CD4-positive, alpha-beta T cell treated with Interferon alpha-2 for 1 hour (primary cell): ENCODE measurements around the gene RTTN.

Experiments used
- DNase-seq, 2 donors: peaks; one replicate each; pipeline ENCODE4 v3.0.0-alpha.2; 2020 to 2022

The RTTN gene

GRCh38 chr18:69969491-69969890 is 236.0 kb downstream of the RTTN start:
- DNase-seq, result no peak

GRCh38 chr18:69968039-69968438 is 237.4 kb downstream of the RTTN start:
- DNase-seq, result peak in 1 of 2 donors; percentile 9

- DNase-seq, result no peak
Measured at GRCh38 chr18:69963196-69963595, 242.3 kb downstream of the RTTN start.

- DNase-seq, result no peak
Measured at GRCh38 chr18:69961718-69962117, 243.8 kb downstream of the RTTN start.

GRCh38 chr18:69958422-69958821 is 247.1 kb downstream of the RTTN start:
- peak in 1 of 2 donors; percentile 55 for DNase-seq

- no peak for DNase-seq
Measured at GRCh38 chr18:69957747-69958146, 247.7 kb downstream of the RTTN start.

- peak in 1 of 2 donors; percentile 46 for DNase-seq
Measured at GRCh38 chr18:69956665-69957620, 248.5 kb downstream of the RTTN start.

GRCh38 chr18:69956057-69956456 is 249.4 kb downstream of the RTTN start:
- peak in 1 of 2 donors; percentile 49 for DNase-seq

GRCh38 chr18:69954719-69955480 is 250.6 kb downstream of the RTTN start:
- peak in 1 of 2 donors; percentile 71 for DNase-seq

GRCh38 chr18:69953191-69953590 is 252.3 kb downstream of the RTTN start:
- no peak for DNase-seq
